Naive thymus-derived CD8-positive, alpha-beta T cell (primary cell): ENCODE measurements around the gene PHACTR3. TPM values are rescaled to one million over a fixed set of nuclear protein-coding genes. Genes with fewer than 3 reads are reported as not detected.

ENCODE experiments used
- ATAC-seq, 2 donors: fragments of 150-1000 bp; cut with Tn5 transposase in 1 of 2; sonication (Bioruptor Pico), chemical (Tn5 transposase) in 1 of 2; 1 replicate in 1 of 2; 2 replicates in 1 of 2; pipeline ENCODE4 v1.10.0; 2021; ENCODE audit warnings: mild to moderate bottlenecking in 2 of 2, moderate library complexity in 2 of 2
- POLR2A ChIA-PET: fragments of 350-600 bp; sonication (Branson Sonifier 250); formaldehyde crosslinking; loops from one replicate; lab custom pipeline; 2021; ENCODE audit warnings: antibody characterized with exemption; lab: Charles Lee
- DNase-seq, 10 donors: peaks; one replicate each; pipeline versions ENCODE4 v3.0.0 to v3.0.0-alpha.2; 2020 to 2022
- H3K27ac Mint-ChIP-seq, 10 donors: one replicate each; pipeline ENCODE4 v1.8.0; 2020 to 2022; ENCODE audit warnings: mild to moderate bottlenecking in 10 of 10, mixed read lengths in 10 of 10, moderate library complexity in 4 of 10, inconsistent platforms in 1 of 10
- H3K27me3 Mint-ChIP-seq, 5 donors: one replicate each; pipeline ENCODE4 v1.8.0; 2021 to 2022; ENCODE audit warnings: mixed read lengths in 5 of 5
- H3K36me3 Mint-ChIP-seq, 3 donors: one replicate each; pipeline ENCODE4 v1.8.0; 2020 to 2022; ENCODE audit warnings: mixed read lengths in 3 of 3, mild to moderate bottlenecking in 2 of 3, inconsistent platforms in 1 of 3
- H3K4me1 Mint-ChIP-seq, 4 donors: one replicate each; pipeline ENCODE4 v1.8.0; 2021 to 2022; ENCODE audit warnings: mixed read lengths in 4 of 4
- H3K4me3 Mint-ChIP-seq, 10 donors: one replicate each; pipeline ENCODE4 v1.8.0; 2020 to 2022; ENCODE audit warnings: mild to moderate bottlenecking in 10 of 10, mixed read lengths in 10 of 10, moderate library complexity in 6 of 10, inconsistent platforms in 1 of 10
- H3K9me3 Mint-ChIP-seq, 9 donors: one replicate each; pipeline ENCODE4 v1.8.0; 2020 to 2022; ENCODE audit warnings: mixed read lengths in 9 of 9, mild to moderate bottlenecking in 3 of 9, inconsistent platforms in 1 of 9, moderate library complexity in 1 of 9
- polyA plus RNA-seq, 3 donors: library from polyadenylated mRNA; unstranded; fragments of 300-500 nt; fragmentation: Illumina TruSeq; gene quantifications; one replicate each; pipeline ENCODE4 v1.2.3, GENCODE V29; 2021
- total RNA-seq, 8 experiments: library from RNA in 2 of 8; stranded (reverse) in 2 of 8; gene quantifications; one replicate each; pipeline ENCODE4 v1.2.3 and lab custom pipeline; 2021 to 2026

PHACTR3 gene
- total and polyA plus RNA-seq, 5 experiments from 2014 or later: not detected

DNA sequence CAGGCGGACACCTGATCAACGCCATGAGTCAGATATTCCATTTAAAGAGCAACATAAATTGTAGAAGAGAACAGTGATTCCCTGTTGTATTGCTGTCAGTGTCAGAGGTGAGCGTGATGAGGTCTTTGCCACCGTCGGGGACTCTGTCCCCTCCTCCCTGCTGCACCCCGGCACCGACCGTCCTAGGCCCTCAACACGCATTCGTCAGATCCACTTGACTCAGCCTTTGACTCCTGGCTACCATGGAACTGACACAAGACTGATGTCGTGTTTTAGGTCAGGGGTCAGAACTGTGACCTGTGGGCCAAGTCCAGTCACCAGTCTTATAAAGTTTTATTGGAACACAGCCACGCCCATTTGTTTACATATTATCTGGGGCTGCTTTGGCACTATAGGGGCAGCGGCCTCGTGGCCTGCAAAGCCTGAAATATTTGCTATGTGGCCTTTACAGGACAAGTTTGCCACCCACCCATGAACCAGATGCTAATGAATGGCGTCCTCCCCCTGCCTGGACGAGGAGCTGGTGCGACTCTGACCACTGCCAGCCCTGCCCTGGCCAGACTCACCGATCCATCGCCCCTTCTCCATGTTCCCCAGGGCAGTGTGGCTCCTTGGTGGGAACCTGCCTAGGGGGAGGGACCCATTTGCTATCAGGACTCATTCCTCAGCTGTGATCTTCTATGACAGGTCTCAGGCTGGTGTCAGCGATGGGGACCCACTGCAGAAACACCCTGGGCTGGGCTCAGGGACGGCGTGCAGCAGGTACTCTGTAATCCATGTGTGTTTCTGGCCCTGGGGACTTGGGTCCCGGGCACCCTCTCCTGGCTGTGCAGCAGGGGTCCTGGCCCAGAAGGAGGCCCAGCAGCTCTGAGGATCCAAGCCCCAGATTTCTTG lies 37.5 kb upstream of the PHACTR3 start:
- peaks cover 7 to 39% (median 16%) of the 10 kb centered on the region in 5 donors for H3K27me3 Mint-ChIP-seq
- peaks cover 1 to 11% (median 5%) of the 10 kb centered on the region in 4 donors for H3K4me1 Mint-ChIP-seq
- no peaks in the 10 kb centered on the region for H3K9me3 Mint-ChIP-seq
- ATAC-seq (no peak), DNase-seq (no peak)
- POLR2A ChIA-PET: no interaction called here
- H3K36me3 Mint-ChIP-seq: no peaks in the 10 kb centered on the region
- H3K27ac Mint-ChIP-seq: no peak overlapping the region
- H3K4me3 Mint-ChIP-seq: no peak overlapping the region

- POLR2A ChIA-PET: no interaction called here
- no peaks in the 10 kb centered on the region for H3K9me3 Mint-ChIP-seq
- no peaks in the 10 kb centered on the region for H3K36me3 Mint-ChIP-seq
- peaks cover 3 to 15% (median 8%) of the 10 kb centered on the region in 4 donors for H3K4me1 Mint-ChIP-seq
- H3K27me3 Mint-ChIP-seq: peaks cover 7 to 45% (median 15%) of the 10 kb centered on the region in 5 donors
- H3K27ac Mint-ChIP-seq: peak overlapping the region in 1 of 10 donors; percentile 53
- no peak for ATAC-seq
- H3K4me3 Mint-ChIP-seq: no peak overlapping the region
- DNase-seq: peak in 1 of 10 donors; percentile 16
These were observed 36.5 kb upstream of the PHACTR3 start for GRCh38 chr20:59567585-59568508.

DNA sequence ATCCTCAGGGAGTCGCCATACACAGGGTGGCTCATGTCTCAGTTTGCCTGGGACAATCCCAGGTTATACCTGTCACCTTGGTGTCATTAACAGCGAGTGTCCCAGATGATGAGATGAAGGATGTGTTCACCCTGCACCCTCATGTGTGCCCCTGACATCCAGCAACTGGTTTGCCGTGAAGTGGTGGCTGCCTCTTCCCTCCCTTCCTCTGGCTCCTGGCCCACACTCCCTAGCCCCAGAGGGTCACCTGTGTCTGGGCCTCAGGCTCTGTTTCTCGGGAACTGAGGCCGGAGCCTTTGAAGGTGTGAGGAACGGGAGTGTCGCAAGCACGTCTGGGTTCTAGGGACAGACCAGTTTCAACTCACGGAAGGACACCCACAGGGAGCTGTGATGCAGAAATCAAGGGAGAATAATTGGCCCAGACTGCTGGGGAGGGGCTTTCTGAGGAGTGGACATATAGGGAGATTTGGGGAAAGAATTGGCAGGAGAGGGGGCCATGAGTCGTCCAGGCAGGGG lies 35.8 kb upstream of the PHACTR3 start:
- H3K27ac Mint-ChIP-seq: no peak overlapping the region
- DNase-seq (peak in 1 of 10 donors; percentile 26), ATAC-seq (no peak)
- H3K9me3 Mint-ChIP-seq: no peaks in the 10 kb centered on the region
- H3K4me1 Mint-ChIP-seq: peaks cover 3 to 15% (median 8%) of the 10 kb centered on the region in 4 donors
- H3K27me3 Mint-ChIP-seq: peaks cover 7 to 45% (median 14%) of the 10 kb centered on the region in 5 donors
- POLR2A ChIA-PET: no interaction called here
- H3K36me3 Mint-ChIP-seq: no peaks in the 10 kb centered on the region
- no peak overlapping the region for H3K4me3 Mint-ChIP-seq

- Mint-ChIP-seq H3K27ac (no peak overlapping the region), H3K9me3 (no peaks in the 10 kb centered on the region), H3K4me3 (no peak overlapping the region), H3K36me3 (no peaks in the 10 kb centered on the region), H3K27me3 (peaks cover 7 to 45% (median 18%) of the 10 kb centered on the region in 5 donors), H3K4me1 (peaks cover 3 to 15% (median 8%) of the 10 kb centered on the region in 4 donors)
- POLR2A ChIA-PET: no interaction called here
- ATAC-seq: no peak
- peak in 1 of 10 donors; percentile 42 for DNase-seq
These were observed 35.0 kb upstream of the PHACTR3 start for GRCh38 chr20:59569305-59569704.

DNA sequence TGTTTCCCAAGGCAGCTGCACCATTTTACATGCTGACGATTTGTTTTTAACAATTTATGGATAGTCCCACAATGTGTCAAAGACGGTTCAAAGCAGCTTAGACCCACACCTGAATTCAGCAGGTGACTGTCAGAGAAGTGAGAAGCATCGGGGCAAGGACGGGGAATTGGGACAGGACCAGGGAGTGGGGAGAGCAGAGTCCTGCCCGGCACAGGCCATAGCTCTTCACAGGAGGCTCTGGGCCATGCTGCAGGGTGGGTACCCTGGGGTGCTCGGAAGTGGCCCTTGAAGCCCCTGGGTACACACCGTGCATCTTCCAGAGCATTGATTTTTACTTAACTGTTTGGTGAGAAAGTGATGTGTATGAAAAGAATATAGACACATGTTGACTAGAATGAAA lies 33.2 kb upstream of the PHACTR3 start:
- Mint-ChIP-seq H3K4me1 (peaks cover 3 to 15% (median 8%) of the 10 kb centered on the region in 4 donors), H3K27me3 (peaks cover 9 to 63% (median 30%) of the 10 kb centered on the region in 5 donors), H3K36me3 (peaks cover 0 to under 1% (median 0%) of the 10 kb centered on the region in 3 donors), H3K4me3 (peak overlapping the region; percentile 62 to 79 (median 72)), H3K27ac (peak overlapping the region in 3 of 10 donors; percentile 27 to 63 (median 50)), H3K9me3 (no peaks in the 10 kb centered on the region)
- no peak for DNase-seq
- POLR2A ChIA-PET: no interaction called here
- ATAC-seq: no peak

- Mint-ChIP-seq H3K27ac (peak overlapping the region in 7 of 10 donors; percentile 6 to 66 (median 50)), H3K27me3 (peaks cover 10 to 69% (median 36%) of the 10 kb centered on the region in 5 donors)
These were observed 32.6 kb upstream of the PHACTR3 start for GRCh38 chr20:59571551-59572314.

DNA sequence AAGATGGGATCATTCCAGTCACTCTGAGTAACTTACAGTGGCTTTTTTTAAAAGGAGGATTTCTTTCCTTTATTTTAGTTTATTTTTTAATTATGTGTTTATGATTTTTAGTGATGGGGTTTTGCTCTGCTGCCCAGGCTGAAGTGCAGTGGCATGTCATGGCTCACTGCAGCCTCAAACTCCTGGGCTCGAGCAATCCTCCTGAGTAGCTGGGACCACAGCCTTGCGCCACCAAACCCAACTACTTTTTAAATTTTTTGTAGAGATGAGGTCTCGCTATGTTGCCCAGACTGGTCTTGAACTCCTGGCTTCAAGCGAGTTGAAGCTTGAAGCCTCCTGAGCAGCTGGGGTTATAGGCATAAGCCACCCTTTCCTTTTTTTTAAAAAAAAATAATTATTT lies 31.8 kb upstream of the PHACTR3 start:
- POLR2A ChIA-PET: no interaction called here
- DNase-seq (peak in 1 of 10 donors; percentile 4), ATAC-seq (no peak)
- Mint-ChIP-seq H3K27ac (no peak overlapping the region), H3K4me1 (peaks cover 3 to 15% (median 9%) of the 10 kb centered on the region in 4 donors), H3K36me3 (peaks cover 0 to 2% (median 0%) of the 10 kb centered on the region in 3 donors), H3K9me3 (no peaks in the 10 kb centered on the region), H3K27me3 (peaks cover 9 to 66% (median 37%) of the 10 kb centered on the region in 5 donors), H3K4me3 (no peak overlapping the region)

More at GRCh38 chr20:59571551-59572314, 32.6 kb upstream of the PHACTR3 start:
- peak; percentile 32 to 75 (median 51) for DNase-seq
- POLR2A ChIA-PET: no interaction called here
- Mint-ChIP-seq H3K36me3 (peaks cover 0 to 2% (median 0%) of the 10 kb centered on the region in 3 donors), H3K4me1 (peaks cover 3 to 15% (median 8%) of the 10 kb centered on the region in 4 donors), H3K4me3 (peak overlapping the region; percentile 62 to 79 (median 72)), H3K9me3 (no peaks in the 10 kb centered on the region)
- peak; percentile 78 to 86 for ATAC-seq

DNA sequence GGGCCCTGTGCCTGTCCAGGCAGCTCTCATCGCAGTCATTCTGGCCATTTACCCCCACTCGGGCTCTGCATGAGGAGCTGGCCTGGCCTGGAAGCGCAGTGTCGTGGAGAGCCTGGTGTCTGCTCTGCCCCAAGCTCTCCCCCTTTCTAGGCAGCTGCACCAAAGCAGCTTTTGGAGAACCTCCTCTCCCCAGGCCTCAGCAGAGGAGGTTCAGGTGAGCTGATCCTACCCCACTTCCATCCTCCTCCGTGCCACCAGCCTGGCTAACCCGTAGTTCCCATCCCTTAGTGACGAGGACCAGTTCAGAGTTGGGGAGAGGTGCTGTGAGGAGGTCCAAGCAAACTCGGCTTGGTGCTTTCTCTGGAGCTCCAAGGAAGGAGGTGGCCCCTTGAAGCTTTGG lies 30.5 kb upstream of the PHACTR3 start:
- peak in 1 of 10 donors; percentile 23 for DNase-seq
- Mint-ChIP-seq H3K36me3 (peaks cover 0 to 2% (median 0%) of the 10 kb centered on the region in 3 donors), H3K27ac (no peak overlapping the region), H3K4me1 (peaks cover 3 to 19% (median 10%) of the 10 kb centered on the region in 4 donors), H3K4me3 (no peak overlapping the region), H3K27me3 (peaks cover 15 to 66% (median 44%) of the 10 kb centered on the region in 5 donors), H3K9me3 (no peaks in the 10 kb centered on the region)
- POLR2A ChIA-PET: no interaction called here
- ATAC-seq: no peak

DNA sequence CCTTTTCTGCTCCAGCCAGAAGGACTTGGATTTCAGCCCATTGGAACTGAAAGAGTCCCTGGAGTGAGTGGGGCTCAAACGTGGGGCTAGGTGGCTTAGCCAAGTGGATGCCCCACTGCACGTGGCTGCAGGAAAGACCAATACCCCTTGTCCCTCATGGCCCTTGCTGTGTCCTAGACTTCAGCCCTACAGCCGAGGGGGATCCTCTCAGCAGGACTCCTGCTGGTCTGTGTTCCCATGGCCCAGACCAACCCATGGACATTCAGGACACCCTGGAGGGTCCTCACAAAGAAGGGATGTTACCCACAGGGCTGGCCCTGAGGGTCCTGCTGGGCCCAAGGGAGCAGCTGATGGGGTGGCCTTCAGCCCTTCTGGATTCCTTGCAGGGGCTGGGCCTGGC lies 30.0 kb upstream of the PHACTR3 start:
- POLR2A ChIA-PET: no interaction called here
- no peak overlapping the region for H3K4me3 Mint-ChIP-seq

DNA sequence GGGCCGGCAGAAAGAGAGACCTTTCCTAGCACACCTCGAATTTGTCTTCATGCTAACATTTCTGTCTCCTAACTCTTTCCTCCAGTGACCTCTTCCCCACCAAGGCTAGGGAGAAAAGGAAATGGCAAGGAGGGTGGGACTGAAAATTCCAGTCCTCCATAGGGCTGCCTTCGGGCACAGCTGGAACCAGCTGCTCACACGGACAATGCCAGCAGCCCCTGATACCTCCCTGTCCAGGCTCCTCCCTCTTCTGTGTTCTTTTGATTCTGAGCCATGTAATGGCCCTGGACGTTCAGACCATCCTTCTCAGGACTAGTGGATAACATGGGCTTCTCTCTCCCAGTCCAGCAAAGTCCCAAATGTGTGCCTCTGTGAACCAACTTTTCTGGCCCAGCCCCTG lies 29.1 kb upstream of the PHACTR3 start:
- Mint-ChIP-seq H3K4me1 (peaks cover 3 to 19% (median 10%) of the 10 kb centered on the region in 4 donors), H3K27ac (peak overlapping the region in 1 of 10 donors; percentile 4), H3K4me3 (no peak overlapping the region), H3K9me3 (no peaks in the 10 kb centered on the region), H3K36me3 (peaks cover 0 to 2% (median 0%) of the 10 kb centered on the region in 3 donors), H3K27me3 (peaks cover 23 to 70% (median 48%) of the 10 kb centered on the region in 5 donors)
- no peak for ATAC-seq
- no peak for DNase-seq
- POLR2A ChIA-PET: no interaction called here

More for the DNA sequence above, 30.0 kb upstream of the PHACTR3 start:
- DNase-seq (peak in 1 of 10 donors; percentile 47), ATAC-seq (no peak)
- no peak overlapping the region for H3K27ac Mint-ChIP-seq
- peaks cover 3 to 19% (median 10%) of the 10 kb centered on the region in 4 donors for H3K4me1 Mint-ChIP-seq
- peaks cover 0 to 2% (median 0%) of the 10 kb centered on the region in 3 donors for H3K36me3 Mint-ChIP-seq
- H3K27me3 Mint-ChIP-seq: peaks cover 18 to 66% (median 44%) of the 10 kb centered on the region in 5 donors
- no peaks in the 10 kb centered on the region for H3K9me3 Mint-ChIP-seq

DNA sequence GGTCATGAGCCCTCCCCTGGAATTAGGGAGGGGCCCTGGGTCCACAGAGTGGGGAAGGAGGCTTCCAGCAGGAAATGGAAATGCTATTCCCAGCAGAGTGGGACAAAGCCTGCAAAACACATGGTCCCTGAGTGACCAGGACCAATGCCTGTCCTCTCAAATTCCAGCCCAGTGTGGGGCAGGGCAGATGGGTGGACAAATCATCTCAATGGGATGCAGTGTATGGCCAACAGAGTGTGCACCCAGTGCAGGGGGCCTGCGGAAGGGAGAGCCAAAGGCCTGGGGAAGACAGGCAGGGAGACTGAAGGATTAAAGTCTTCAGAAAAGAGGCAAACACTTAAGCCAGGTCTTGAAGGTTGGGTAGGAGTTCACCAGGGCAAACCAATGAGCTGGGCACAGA lies 28.7 kb upstream of the PHACTR3 start:
- POLR2A ChIA-PET: no interaction called here
- no peak overlapping the region for H3K27ac Mint-ChIP-seq
- DNase-seq (peak in 1 of 10 donors; percentile 46), ATAC-seq (no peak)
- no peaks in the 10 kb centered on the region for H3K9me3 Mint-ChIP-seq
- peaks cover 3 to 19% (median 10%) of the 10 kb centered on the region in 4 donors for H3K4me1 Mint-ChIP-seq
- peaks cover 0 to 2% (median 0%) of the 10 kb centered on the region in 3 donors for H3K36me3 Mint-ChIP-seq
- H3K4me3 Mint-ChIP-seq: no peak overlapping the region
- peaks cover 23 to 69% (median 48%) of the 10 kb centered on the region in 5 donors for H3K27me3 Mint-ChIP-seq
